ENCODE data around the gene KRT6C.

The KRT6C gene

DNA sequence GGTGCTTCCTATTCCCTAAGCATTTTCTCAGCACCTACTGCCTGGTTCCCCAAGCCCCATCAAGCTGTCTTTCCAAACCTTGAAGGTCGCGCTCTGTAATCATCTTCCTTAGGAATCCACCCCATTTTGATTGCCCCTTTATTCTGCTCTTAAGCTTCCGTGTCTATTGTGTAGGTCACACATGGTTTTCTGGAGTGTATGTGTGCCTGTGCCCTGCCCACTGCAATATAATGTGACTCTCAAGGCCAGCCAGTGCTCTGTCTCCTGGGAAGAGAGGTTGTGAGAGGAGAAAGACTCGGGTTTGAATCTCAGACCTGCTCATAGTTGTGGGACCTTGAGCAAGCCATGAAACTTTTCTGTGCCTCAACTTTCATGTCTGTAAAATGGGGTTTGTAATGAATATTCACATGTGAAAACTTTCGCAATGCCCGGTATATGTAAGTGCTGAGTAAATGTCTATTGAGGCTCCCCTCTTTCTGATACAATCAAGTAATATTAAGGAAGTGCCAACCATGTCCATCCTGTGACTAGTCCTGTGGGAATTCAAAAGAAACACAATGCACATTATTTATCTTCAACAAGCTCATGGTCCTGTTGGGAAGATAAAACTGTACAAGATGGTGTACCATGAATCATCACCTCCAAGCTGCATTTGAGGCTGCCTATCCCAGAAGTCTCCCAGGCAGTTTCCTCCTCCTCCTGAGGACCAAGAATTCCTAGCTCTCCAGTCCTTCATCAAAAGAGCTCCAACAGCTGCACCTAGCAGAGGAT lies 38.7 kb downstream of the KRT6C start:
- Histone ChIP-seq H3K79me2 (ENCODE audit: control insufficient read depth, insufficient read depth, low read length, unreplicated experiment) (no peaks in the 10 kb centered on the region), H3K36me3 (ENCODE audit: insufficient read depth, low read length) (no peaks in the 10 kb centered on the region), H3K4me3 (ENCODE audit: low read depth, low read length) (no peak overlapping the region), H3K27ac (ENCODE audit: low read depth, low read length) (no peak overlapping the region), H3K27me3 (ENCODE audit: insufficient read depth, low read length) (peaks cover 31% of the 10 kb centered on the region), H2AFZ (ENCODE audit: low read length, unreplicated experiment) (no peak overlapping the region), H3K4me1 (ENCODE audit: control insufficient read depth, insufficient read depth, low read length, unreplicated experiment) (peaks cover 14% of the 10 kb centered on the region)

- H3K79me2 ChIP-seq (ENCODE audit: control insufficient read depth, insufficient read depth, low read length, unreplicated experiment) = no peaks in the 10 kb centered on the region
- peaks cover 14% of the 10 kb centered on the region for H3K4me1 ChIP-seq (ENCODE audit: control insufficient read depth, insufficient read depth, low read length, unreplicated experiment)
- no peak within 1 kb of the TSS for H3K27ac ChIP-seq (ENCODE audit: low read depth, low read length)
- H3K36me3 ChIP-seq (ENCODE audit: insufficient read depth, low read length) = no peaks in the 10 kb centered on the region
- peaks cover 31% of the 10 kb centered on the region for H3K27me3 ChIP-seq (ENCODE audit: insufficient read depth, low read length)
- no peak within 1 kb of the TSS for H2AFZ ChIP-seq (ENCODE audit: low read length, unreplicated experiment)
- H3K4me3 ChIP-seq (ENCODE audit: low read depth, low read length) = no peak within 1 kb of the TSS
These were observed 39.4 kb downstream of the KRT6C start, which contains the start of gene KRT75 for GRCh38 chr12:52434081-52434733. TSS of gene KRT75 (minus strand) at chr12:52434371. CDS start at chr12:52434304, 67 bp downstream.

- no peak overlapping the region for H2AFZ ChIP-seq (ENCODE audit: low read length, unreplicated experiment)
- no peaks in the 10 kb centered on the region for H3K36me3 ChIP-seq (ENCODE audit: insufficient read depth, low read length)
- no peak overlapping the region for H3K4me3 ChIP-seq (ENCODE audit: low read depth, low read length)
- peaks cover 14% of the 10 kb centered on the region for H3K4me1 ChIP-seq (ENCODE audit: control insufficient read depth, insufficient read depth, low read length, unreplicated experiment)
- H3K27ac ChIP-seq (ENCODE audit: low read depth, low read length) = no peak overlapping the region
- H3K27me3 ChIP-seq (ENCODE audit: insufficient read depth, low read length) = peaks cover 31% of the 10 kb centered on the region
- H3K79me2 ChIP-seq (ENCODE audit: control insufficient read depth, insufficient read depth, low read length, unreplicated experiment) = no peaks in the 10 kb centered on the region
These were observed 40.0 kb downstream of the KRT6C start for GRCh38 chr12:52433501-52434080.

GRCh38 chr12:52432559-52433207 lies 40.9 kb downstream of the KRT6C start:
- peaks cover 12% of the 10 kb centered on the region for H3K4me1 ChIP-seq (ENCODE audit: control insufficient read depth, insufficient read depth, low read length, unreplicated experiment)
- no peak overlapping the region for H2AFZ ChIP-seq (ENCODE audit: low read length, unreplicated experiment)
- H3K27ac ChIP-seq (ENCODE audit: low read depth, low read length) = no peak overlapping the region
- H3K79me2 ChIP-seq (ENCODE audit: control insufficient read depth, insufficient read depth, low read length, unreplicated experiment) = no peaks in the 10 kb centered on the region
- H3K36me3 ChIP-seq (ENCODE audit: insufficient read depth, low read length) = no peaks in the 10 kb centered on the region
- no peak overlapping the region for H3K4me3 ChIP-seq (ENCODE audit: low read depth, low read length)
- peaks cover 31% of the 10 kb centered on the region for H3K27me3 ChIP-seq (ENCODE audit: insufficient read depth, low read length)

- peaks cover 28% of the 10 kb centered on the region for H3K27me3 ChIP-seq (ENCODE audit: insufficient read depth, low read length)
- no peaks in the 10 kb centered on the region for H3K36me3 ChIP-seq (ENCODE audit: insufficient read depth, low read length)
- H3K79me2 ChIP-seq (ENCODE audit: control insufficient read depth, insufficient read depth, low read length, unreplicated experiment) = no peaks in the 10 kb centered on the region
- H3K4me1 ChIP-seq (ENCODE audit: control insufficient read depth, insufficient read depth, low read length, unreplicated experiment) = no peaks in the 10 kb centered on the region
- no peak overlapping the region for H3K27ac ChIP-seq (ENCODE audit: low read depth, low read length)
- no peak overlapping the region for H3K4me3 ChIP-seq (ENCODE audit: low read depth, low read length)
- no peak overlapping the region for H2AFZ ChIP-seq (ENCODE audit: low read length, unreplicated experiment)
These were observed 45.5 kb downstream of the KRT6C start for GRCh38 chr12:52428121-52428520.

DNA sequence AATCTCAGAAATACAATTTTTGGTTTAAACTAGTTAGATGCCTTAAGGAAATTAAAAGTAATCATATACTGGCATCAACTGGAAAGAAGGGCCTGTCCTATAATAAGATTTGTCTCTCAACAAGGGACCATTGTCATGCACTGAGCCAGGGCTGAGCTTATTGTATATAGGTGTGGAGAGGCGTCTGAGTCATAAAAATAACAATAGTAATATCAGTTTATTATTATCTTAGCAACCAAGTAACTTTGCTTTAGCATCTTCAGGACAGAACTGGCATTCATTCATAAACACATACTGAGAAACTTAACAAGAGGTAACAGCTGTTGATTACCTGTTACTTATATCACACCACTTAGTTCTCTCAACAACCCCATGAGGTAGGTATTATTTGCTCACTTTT lies 46.5 kb downstream of the KRT6C start:
- no peak overlapping the region for H3K27ac ChIP-seq (ENCODE audit: low read depth, low read length)
- H2AFZ ChIP-seq (ENCODE audit: low read length, unreplicated experiment) = no peak overlapping the region
- H3K4me1 ChIP-seq (ENCODE audit: control insufficient read depth, insufficient read depth, low read length, unreplicated experiment) = no peaks in the 10 kb centered on the region
- H3K79me2 ChIP-seq (ENCODE audit: control insufficient read depth, insufficient read depth, low read length, unreplicated experiment) = no peaks in the 10 kb centered on the region
- H3K27me3 ChIP-seq (ENCODE audit: insufficient read depth, low read length) = peaks cover 19% of the 10 kb centered on the region
- no peak overlapping the region for H3K4me3 ChIP-seq (ENCODE audit: low read depth, low read length)
- no peaks in the 10 kb centered on the region for H3K36me3 ChIP-seq (ENCODE audit: insufficient read depth, low read length)

- Histone ChIP-seq H2AFZ (ENCODE audit: low read length, unreplicated experiment) (no peak overlapping the region), H3K4me3 (ENCODE audit: low read depth, low read length) (no peak overlapping the region), H3K79me2 (ENCODE audit: control insufficient read depth, insufficient read depth, low read length, unreplicated experiment) (no peaks in the 10 kb centered on the region), H3K4me1 (ENCODE audit: control insufficient read depth, insufficient read depth, low read length, unreplicated experiment) (no peaks in the 10 kb centered on the region), H3K27me3 (ENCODE audit: insufficient read depth, low read length) (0 out of 2 replicates have a peak, but pooled peaks cover 12% of the 10 kb centered on the region), H3K27ac (ENCODE audit: low read depth, low read length) (no peak overlapping the region), H3K36me3 (ENCODE audit: insufficient read depth, low read length) (no peaks in the 10 kb centered on the region)
These were observed 47.6 kb downstream of the KRT6C start for GRCh38 chr12:52426034-52426433.

- no peak overlapping the region for H3K4me3 ChIP-seq (ENCODE audit: low read depth, low read length)
- H3K27me3 ChIP-seq (ENCODE audit: insufficient read depth, low read length) = 0 out of 2 replicates have a peak, but pooled peaks cover 8% of the 10 kb centered on the region
- H2AFZ ChIP-seq (ENCODE audit: low read length, unreplicated experiment) = no peak overlapping the region
- no peaks in the 10 kb centered on the region for H3K4me1 ChIP-seq (ENCODE audit: control insufficient read depth, insufficient read depth, low read length, unreplicated experiment)
- H3K36me3 ChIP-seq (ENCODE audit: insufficient read depth, low read length) = no peaks in the 10 kb centered on the region
- no peak overlapping the region for H3K27ac ChIP-seq (ENCODE audit: low read depth, low read length)
- H3K79me2 ChIP-seq (ENCODE audit: control insufficient read depth, insufficient read depth, low read length, unreplicated experiment) = no peaks in the 10 kb centered on the region
These were observed 48.1 kb downstream of the KRT6C start for GRCh38 chr12:52425466-52425865.

GRCh38 chr12:52423661-52424500 lies 49.7 kb downstream of the KRT6C start:
- no peaks in the 10 kb centered on the region for H3K79me2 ChIP-seq (ENCODE audit: control insufficient read depth, insufficient read depth, low read length, unreplicated experiment)
- H3K27ac ChIP-seq (ENCODE audit: low read depth, low read length) = no peak overlapping the region
- no peak overlapping the region for H3K4me3 ChIP-seq (ENCODE audit: low read depth, low read length)
- H2AFZ ChIP-seq (ENCODE audit: low read length, unreplicated experiment) = no peak overlapping the region
- H3K36me3 ChIP-seq (ENCODE audit: insufficient read depth, low read length) = no peaks in the 10 kb centered on the region
- 0 out of 2 replicates have a peak, but pooled peaks cover 4% of the 10 kb centered on the region for H3K27me3 ChIP-seq (ENCODE audit: insufficient read depth, low read length)
- no peaks in the 10 kb centered on the region for H3K4me1 ChIP-seq (ENCODE audit: control insufficient read depth, insufficient read depth, low read length, unreplicated experiment)

- H3K4me1 ChIP-seq (ENCODE audit: control insufficient read depth, insufficient read depth, low read length, unreplicated experiment) = no peaks in the 10 kb centered on the region
- H3K27ac ChIP-seq (ENCODE audit: low read depth, low read length) = no peak overlapping the region
- H3K4me3 ChIP-seq (ENCODE audit: low read depth, low read length) = no peak overlapping the region
- no peaks in the 10 kb centered on the region for H3K36me3 ChIP-seq (ENCODE audit: insufficient read depth, low read length)
- H3K79me2 ChIP-seq (ENCODE audit: control insufficient read depth, insufficient read depth, low read length, unreplicated experiment) = no peaks in the 10 kb centered on the region
- no peak overlapping the region for H2AFZ ChIP-seq (ENCODE audit: low read length, unreplicated experiment)
- 0 out of 2 replicates have a peak, but pooled peaks cover 4% of the 10 kb centered on the region for H3K27me3 ChIP-seq (ENCODE audit: insufficient read depth, low read length)
These were observed 50.6 kb downstream of the KRT6C start for GRCh38 chr12:52423035-52423434.

All from ACC112 (cell line).